Motor neuron (in vitro differentiated cells): ENCODE data around the gene HOXB2. TPM values are rescaled to one million over a fixed set of nuclear protein-coding genes. Genes with fewer than 3 reads are reported as not detected.
A peak's percentile ranks its signal among the peaks of the same experiment; 100 is the strongest.

Experiments used
- ATAC-seq, 8 experiments: fragments of 200-7000 bp; cut with Tn5 transposase; replicated peaks in 6 of 8; 2 replicates each; pipeline ENCODE4 v1.8.0; 2021; ENCODE audit warnings: mild to moderate bottlenecking in 8 of 8, moderate library complexity in 8 of 8
- H3K27ac ChIP-seq, 2 donors: fragments of 250-450 bp; sonication (Bioruptor Pico); 2 replicates each; pipeline ENCODE4 v1.9.0; 2021; ENCODE audit warnings: antibody characterized with exemption in 2 of 2, mild to moderate bottlenecking in 2 of 2, moderate library complexity in 1 of 2
- H3K4me1 ChIP-seq, 2 donors: fragments of 250-450 bp; sonication (Bioruptor Pico); replicated peaks in 1 of 2; 2 replicates each; pipeline ENCODE4 v1.6.1; 2021; ENCODE audit warnings: antibody characterized with exemption in 2 of 2, mild to moderate bottlenecking in 2 of 2, moderate library complexity in 1 of 2
- H3K4me3 ChIP-seq, 5 donors: fragments of 250-450 bp; sonication (Bioruptor Pico); 2 replicates each; pipeline ENCODE4 v1.9.0; 2021; ENCODE audit warnings: antibody characterized with exemption in 5 of 5, mild to moderate bottlenecking in 5 of 5, moderate library complexity in 4 of 5
- WGBS, 10 experiments: fragments of 450-650 bp; shearing (Covaris generic); methylation state at CpG; one replicate each; pipeline ENCODE4 v1.0.0; 2022; 5-methylcytosine and 5-hydroxymethylcytosine counted together
- in situ Hi-C, 9 experiments: fragments of 400-800 bp; cut with MboI; loops; one replicate each; pipeline ENCODE4 v1.15.0; 2021; ENCODE audit warnings: low sequenced_read_pairs in 9 of 9, low pct_unique_long_range_greater_than_20kb in 2 of 9; ENCODE audit not compliant: unreplicated experiment in 9 of 9
- total RNA-seq, 8 experiments: library from RNA; unstranded; fragments of 300-600 nt; gene quantifications; 2 replicates each; pipeline versions ENCODE4 v1.2.3 to v1.2.4, GENCODE V29; 2022

The HOXB2 gene
- total RNA-seq, 8 experiments from 2014 or later: 9.3 to 54.4 (median 26.2) TPM

GRCh38 chr17:48552466-48553189, 7.7 kb upstream of the HOXB2 start:
- in situ Hi-C loops: no loop called here
- Histone ChIP-seq H3K27ac (peak overlapping the region; percentile 61 to 98), H3K4me3 (peak overlapping the region; percentile 0 to 56 (median 20)), H3K4me1 (peaks cover 73 to 85% of the 10 kb centered on the region in 2 donors)
- peak in 2 of 8 experiments; percentile 1 to 3 for ATAC-seq
- 0 to 67% (median 10%) methylated on average over 1 to 4 of the region's 11 CpGs; no CpG with 5 or more reads in 6 of the 10 experiments for WGBS, 10 experiments

- WGBS, 10 experiments: 24% methylated on average over 6 of the region's 47 CpGs; no CpG with 5 or more reads in 9 of the 10 experiments
- peak overlapping the region; percentile 56 to 98 for H3K27ac ChIP-seq
- in situ Hi-C loops: no loop called here
- H3K4me1 ChIP-seq: peaks cover 73 to 85% of the 10 kb centered on the region in 2 donors
- ATAC-seq: peak in 5 of 8 experiments; percentile 4 to 13 (median 8)
- peak overlapping the region; percentile 3 to 56 (median 21) for H3K4me3 ChIP-seq
Measured at GRCh38 chr17:48551596-48552465, 6.9 kb upstream of the HOXB2 start.

GRCh38 chr17:48551214-48551555, 6.3 kb upstream of the HOXB2 start:
- peaks cover 76 to 85% of the 10 kb centered on the region in 2 donors for H3K4me1 ChIP-seq
- peak overlapping the region; percentile 79 to 98 for H3K27ac ChIP-seq
- in situ Hi-C loops: no loop called here
- WGBS, 10 experiments: 0 to 100% methylated on average over 1 of the region's 19 CpGs; no CpG with 5 or more reads in 8 of the 10 experiments
- peak overlapping the region; percentile 3 to 56 (median 21) for H3K4me3 ChIP-seq
- ATAC-seq: peak in 5 of 8 experiments; percentile 31 to 57 (median 42)

- ATAC-seq: peak in 5 of 8 experiments; percentile 1 to 31 (median 18)
- in situ Hi-C loops: no loop called here
- 0 to 100% (median 7%) methylated on average over 1 to 3 of the region's 70 CpGs; no CpG with 5 or more reads in 7 of the 10 experiments for whole genome bisulfite sequencing, 10 experiments
- Histone ChIP-seq H3K4me3 (peak overlapping the region; percentile 3 to 56 (median 21)), H3K4me1 (peaks cover 80 to 88% of the 10 kb centered on the region in 2 donors), H3K27ac (peak overlapping the region; percentile 79 to 98)
Measured at GRCh38 chr17:48550502-48551213, 5.7 kb upstream of the HOXB2 start.

GRCh38 chr17:48549914-48550501, 5.1 kb upstream of the HOXB2 start:
- Histone ChIP-seq H3K27ac (peak overlapping the region; percentile 79 to 98), H3K4me1 (peaks cover 86 to 94% of the 10 kb centered on the region in 2 donors), H3K4me3 (peak overlapping the region; percentile 3 to 56 (median 21))
- no peak for ATAC-seq
- WGBS, 10 experiments: 30 to 100% (median 50%) methylated on average over 1 to 11 of the region's 18 CpGs; no CpG with 5 or more reads in 3 of the 10 experiments
- in situ Hi-C loops: no loop called here

- peak overlapping the region in 3 of 5 donors; percentile 6 to 56 (median 31) for H3K4me3 ChIP-seq
- in situ Hi-C loops: no loop called here
- H3K27ac ChIP-seq: peak overlapping the region; percentile 79 to 98
- 4 to 63% (median 24%) methylated on average over 1 to 3 of the region's 3 CpGs; no CpG with 5 or more reads in 4 of the 10 experiments for WGBS, 10 experiments
- H3K4me1 ChIP-seq: peaks cover 84 to 90% of the 10 kb centered on the region in 2 donors
- peak in 4 of 8 experiments; percentile 1 to 5 (median 4) for ATAC-seq
Measured at GRCh38 chr17:48549281-48549630, 4.3 kb upstream of the HOXB2 start.

GRCh38 chr17:48548523-48549280, 3.8 kb upstream of the HOXB2 start:
- H3K4me3 ChIP-seq: peak overlapping the region in 4 of 5 donors; percentile 12 to 56 (median 22)
- 0 to 75% (median 19%) methylated on average over 1 to 6 of the region's 6 CpGs for WGBS, 10 experiments
- in situ Hi-C loops: no loop called here
- H3K27ac ChIP-seq: peak overlapping the region; percentile 64 to 67
- no peak for ATAC-seq
- peaks cover 78 to 85% of the 10 kb centered on the region in 2 donors for H3K4me1 ChIP-seq

- peaks cover 71 to 77% of the 10 kb centered on the region in 2 donors for H3K4me1 ChIP-seq
- peak overlapping the region; percentile 12 to 56 (median 25) for H3K4me3 ChIP-seq
- in situ Hi-C loops: no loop called here
- WGBS, 10 experiments: 0 to 40% (median 3%) methylated on average over 6 to 17 of the region's 24 CpGs
- ATAC-seq: no peak
- H3K27ac ChIP-seq: peak overlapping the region; percentile 64 to 96
Measured at GRCh38 chr17:48547808-48548522, 3.1 kb upstream of the HOXB2 start.

GRCh38 chr17:48546924-48547807, 2.3 kb upstream of the HOXB2 start:
- in situ Hi-C loops: no loop called here
- peaks cover 63 to 69% of the 10 kb centered on the region in 2 donors for H3K4me1 ChIP-seq
- peak in 3 of 8 experiments; percentile 6 to 10 (median 7) for ATAC-seq
- H3K4me3 ChIP-seq: peak overlapping the region; percentile 12 to 56 (median 25)
- H3K27ac ChIP-seq: peak overlapping the region; percentile 96 to 99
- 0 to 33% (median 13%) methylated on average over 1 to 7 of the region's 10 CpGs for WGBS, 10 experiments

GRCh38 chr17:48546137-48546923, 1.4 kb upstream of the HOXB2 start:
- H3K4me1 ChIP-seq: peaks cover 55 to 61% of the 10 kb centered on the region in 2 donors
- 0 to 66% (median 3%) methylated on average over 2 to 7 of the region's 10 CpGs; no CpG with 5 or more reads in 1 of the 10 experiments for WGBS, 10 experiments
- peak in 1 of 8 experiments; percentile 3 for ATAC-seq
- in situ Hi-C loops: no loop called here
- peak overlapping the region; percentile 96 to 99 for H3K27ac ChIP-seq
- H3K4me3 ChIP-seq: peak overlapping the region; percentile 8 to 56 (median 25)
